GM12878 (cell line): ENCODE measurements around the gene RAI14.

Source experiments
- CTCF ChIP-seq, 3 experiments: IDR thresholded peaks in 2 of 3; conservative IDR thresholded peaks in 1 of 3; 2 replicates each; pipeline ENCODE4 v1.5.1; 2011; ENCODE audit warnings: low read depth in 3 of 3, low read length in 3 of 3, mild to moderate bottlenecking in 3 of 3, control low read depth in 2 of 3, moderate library complexity in 2 of 3, inconsistent platforms in 1 of 3, mixed read lengths in 1 of 3; ENCODE audit not compliant: control insufficient read depth in 2 of 3, insufficient read depth in 1 of 3; ENCODE audit errors: extremely low read depth in 1 of 3
- EGR1 ChIP-seq, 2 experiments: IDR thresholded peaks; 1 replicate in 1 of 2; 2 replicates in 1 of 2; pipeline ENCODE4 v1.6.1; 2011 to 2012; ENCODE audit warnings: low read depth in 2 of 2, low read length in 2 of 2, borderline replicate concordance in 1 of 2, mild to moderate bottlenecking in 1 of 2, moderate library complexity in 1 of 2
- EP300 ChIP-seq, 2 experiments: fragments of 150-350 bp in 1 of 2; IDR thresholded peaks; 2 replicates each; pipeline ENCODE4 v1.6.1; 2011 to 2012; ENCODE audit warnings: low read depth in 2 of 2, low read length in 2 of 2, borderline replicate concordance in 1 of 2, improper control_type of control experiment in 1 of 2, inconsistent platforms in 1 of 2; ENCODE audit not compliant: control insufficient read depth in 1 of 2
- IRF3 ChIP-seq: fragments of 450-650 bp; IDR thresholded peaks from 2 replicates; pipeline ENCODE4 v1.6.1; 2014; ENCODE audit warnings: mild to moderate bottlenecking
- MYC ChIP-seq: IDR thresholded peaks from 2 replicates; pipeline ENCODE4 v1.6.1; 2011; ENCODE audit warnings: mild to moderate bottlenecking, low read length, moderate library complexity, inconsistent platforms; ENCODE audit not compliant: insufficient read depth, insufficient replicate concordance, insufficient read length, severe bottlenecking
- PAX8 ChIP-seq: fragments of 450-650 bp; IDR thresholded peaks from 2 replicates; pipeline ENCODE4 v1.6.1; 2017; ENCODE audit warnings: mild to moderate bottlenecking, moderate library complexity
- POLR2AphosphoS5 ChIP-seq: IDR thresholded peaks from 2 replicates; pipeline ENCODE4 v1.6.1; 2011; ENCODE audit warnings: mild to moderate bottlenecking, low read length, inconsistent platforms
- RAD51 ChIP-seq: fragments of 450-650 bp; IDR thresholded peaks from 2 replicates; pipeline ENCODE4 v1.6.1; 2016; ENCODE audit warnings: moderate library complexity, mild to moderate bottlenecking, inconsistent platforms
- REST ChIP-seq: IDR thresholded peaks from 2 replicates; pipeline ENCODE4 v1.6.1; 2012; ENCODE audit warnings: mild to moderate bottlenecking, low read depth, low read length
- SPI1 ChIP-seq: IDR thresholded peaks from 2 replicates; pipeline ENCODE4 v1.6.1; 2011; ENCODE audit warnings: low read depth, mild to moderate bottlenecking, low read length, moderate library complexity, borderline replicate concordance; ENCODE audit not compliant: insufficient read depth
- ZNF274 ChIP-seq: IDR thresholded peaks from one replicate; pipeline ENCODE4 v1.8.0; 2011; ENCODE audit not compliant: insufficient read length, insufficient read depth

- TF ChIP-seq EP300 (IDR thresholded peaks at IDR 0.05; ENCODE audit: borderline replicate concordance in 1 of 2, control insufficient read depth in 1 of 2, low read depth in 2 of 2, low read length in 2 of 2) (no peak), CTCF (IDR thresholded peaks at IDR 0.05 in 2 of 3, conservative IDR thresholded peaks at IDR 0.05 in 1 of 3; ENCODE audit: control insufficient read depth in 2 of 3, extremely low read depth in 1 of 3, insufficient read depth in 1 of 3, low read depth in 3 of 3, low read length in 3 of 3) (no peak), PAX8 (no peak), REST (no peak), MYC (no peak), ZNF274 (no peak), RAD51 (no peak), SPI1 (no peak), EGR1 (IDR thresholded peaks at IDR 0.05; ENCODE audit: borderline replicate concordance in 1 of 2, low read depth in 2 of 2, low read length in 2 of 2) (no peak), POLR2AphosphoS5 (no peak), IRF3 (no peak)
Observed at GRCh38 chr5:34787035-34787434, 130.9 kb downstream of the RAI14 start.
